Hypothalamus (tissue), 51 donors: ENCODE data around the gene PLEKHM3.
"Not testable (repeated sequence)": the region's sequence is repeated elsewhere in the genome, so short reads cannot be mapped to it uniquely, and the experiment has no call there.

Experiments
- DNase-seq, 51 donors: peaks; one replicate each; lab custom pipeline; 2025; lab: John Stamatoyannopoulos, UW

The PLEKHM3 gene

GRCh38 chr2:207811658-207812057 lies 213.7 kb downstream of the PLEKHM3 start:
- DNase-seq, result not testable (repeated sequence)

DNA sequence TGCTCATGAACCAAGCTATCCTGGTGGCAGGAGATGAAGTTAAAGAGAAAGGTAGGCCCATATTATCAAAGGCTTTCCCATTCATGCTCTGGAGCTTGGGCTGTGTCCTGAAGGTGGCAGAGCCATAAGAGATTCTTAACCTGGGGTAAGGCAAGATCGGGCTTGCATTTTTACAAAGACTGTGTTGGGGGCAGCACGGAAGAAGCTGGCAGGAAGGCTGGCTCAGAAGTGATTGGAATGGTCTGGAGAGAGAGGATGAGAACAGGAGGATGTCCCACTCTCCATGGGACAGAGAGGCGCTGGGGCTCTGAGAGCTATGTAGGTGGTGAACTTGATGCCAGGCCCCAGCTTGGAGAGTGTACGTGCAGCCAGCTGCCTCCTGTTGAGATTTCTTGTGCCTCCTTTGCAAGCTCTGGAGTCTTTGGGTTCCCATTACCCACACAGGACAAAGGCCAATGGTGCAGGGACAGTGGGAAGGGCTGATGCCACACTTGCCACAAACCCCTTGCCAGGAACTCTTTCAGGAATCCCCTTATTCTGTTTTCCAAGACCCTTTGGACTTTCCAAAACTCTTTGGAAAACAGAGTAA lies 215.0 kb downstream of the PLEKHM3 start:
- no peak for DNase-seq

DNA sequence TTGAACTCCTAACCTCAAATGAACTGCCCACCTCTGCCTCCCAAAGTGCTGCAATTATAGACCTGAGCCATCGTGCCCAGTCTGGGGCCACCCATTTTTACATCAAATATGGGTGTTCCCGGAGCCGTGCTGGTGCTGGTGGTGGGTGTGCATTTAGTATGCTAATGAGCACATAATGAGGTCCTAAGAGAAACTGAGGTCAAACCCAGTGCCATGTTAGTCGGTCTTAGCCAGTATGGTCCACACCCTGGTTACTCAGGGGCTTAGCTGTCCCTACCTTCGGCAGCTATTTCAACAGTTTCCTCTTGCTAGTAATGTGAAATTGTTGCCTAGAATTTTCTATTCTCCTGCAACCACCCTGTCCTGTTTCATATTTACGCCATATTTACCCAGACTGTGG lies 217.2 kb downstream of the PLEKHM3 start:
- no peak for DNase-seq

DNA sequence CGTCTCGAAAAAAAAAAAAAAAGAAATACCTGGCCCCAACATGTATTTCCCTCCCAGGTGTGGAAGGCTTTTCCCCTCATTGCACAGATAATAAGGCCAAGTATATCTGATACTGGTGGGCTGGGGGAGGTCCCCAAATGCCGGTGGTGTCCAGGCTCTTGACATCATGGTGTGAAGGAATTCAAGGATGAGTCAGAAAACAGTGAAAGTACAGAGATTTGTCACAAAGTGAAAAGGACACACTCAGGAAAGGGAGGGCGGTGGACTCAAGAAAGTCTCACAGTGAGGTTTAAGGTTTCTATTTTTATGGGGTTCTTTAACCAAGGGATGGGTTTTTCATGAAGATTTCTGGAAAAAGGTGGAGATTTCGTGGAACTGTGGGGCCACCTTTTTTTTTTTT lies 217.8 kb downstream of the PLEKHM3 start:
- DNase-seq, result no peak

DNA sequence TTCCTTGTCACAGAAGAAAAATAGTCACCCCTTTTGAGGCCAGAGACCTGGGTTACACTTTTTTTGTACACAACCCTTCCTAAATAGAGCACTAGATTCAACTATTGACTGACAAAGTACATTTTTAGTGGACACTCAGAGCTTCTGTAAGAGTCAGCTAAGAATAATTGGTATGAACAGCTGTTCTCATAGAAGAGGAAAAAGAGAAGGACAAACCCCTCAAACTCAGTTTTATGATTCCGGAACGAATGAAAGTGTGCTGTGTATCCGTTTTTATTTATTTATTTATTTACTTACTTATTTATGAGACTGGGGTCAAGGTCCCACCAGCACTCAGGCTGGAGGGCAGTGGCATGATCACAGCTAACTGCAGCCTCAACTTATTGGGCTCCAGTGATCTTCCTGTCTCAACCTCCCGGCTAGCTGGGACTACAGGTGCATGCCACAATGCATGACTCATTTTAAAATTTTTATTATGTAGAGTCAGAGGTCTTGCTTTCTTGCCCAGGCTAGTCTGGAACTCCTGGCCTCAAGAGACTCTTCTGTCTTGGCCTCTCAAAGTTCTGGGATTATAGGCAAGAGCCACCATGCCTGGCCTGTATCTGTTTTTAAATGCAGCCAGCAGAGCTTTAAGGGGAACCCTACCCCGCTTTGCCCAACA lies 219.6 kb downstream of the PLEKHM3 start:
- DNase-seq, result no peak

GRCh38 chr2:207802650-207803049 lies 222.7 kb downstream of the PLEKHM3 start:
- no peak for DNase-seq

DNA sequence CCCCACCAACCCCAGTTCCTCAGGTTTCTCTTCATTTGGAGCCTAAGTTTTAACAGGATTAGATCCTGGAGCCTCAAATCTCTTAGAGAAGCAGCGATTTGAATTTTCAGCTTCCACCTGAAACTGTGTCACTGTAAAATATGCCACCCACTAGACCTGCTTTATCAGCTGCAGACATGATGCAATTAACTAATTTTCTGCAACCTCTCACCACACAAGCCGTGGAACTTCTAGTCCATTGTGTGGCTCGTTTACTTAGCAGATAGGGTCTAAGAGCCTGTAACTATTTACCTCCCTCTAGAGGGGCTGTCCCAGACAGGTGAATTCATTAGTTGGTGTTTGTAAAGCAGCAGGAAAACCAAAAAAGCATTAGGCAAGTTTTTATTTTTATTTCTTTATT lies 224.1 kb downstream of the PLEKHM3 start:
- DNase-seq, result no peak

DNA sequence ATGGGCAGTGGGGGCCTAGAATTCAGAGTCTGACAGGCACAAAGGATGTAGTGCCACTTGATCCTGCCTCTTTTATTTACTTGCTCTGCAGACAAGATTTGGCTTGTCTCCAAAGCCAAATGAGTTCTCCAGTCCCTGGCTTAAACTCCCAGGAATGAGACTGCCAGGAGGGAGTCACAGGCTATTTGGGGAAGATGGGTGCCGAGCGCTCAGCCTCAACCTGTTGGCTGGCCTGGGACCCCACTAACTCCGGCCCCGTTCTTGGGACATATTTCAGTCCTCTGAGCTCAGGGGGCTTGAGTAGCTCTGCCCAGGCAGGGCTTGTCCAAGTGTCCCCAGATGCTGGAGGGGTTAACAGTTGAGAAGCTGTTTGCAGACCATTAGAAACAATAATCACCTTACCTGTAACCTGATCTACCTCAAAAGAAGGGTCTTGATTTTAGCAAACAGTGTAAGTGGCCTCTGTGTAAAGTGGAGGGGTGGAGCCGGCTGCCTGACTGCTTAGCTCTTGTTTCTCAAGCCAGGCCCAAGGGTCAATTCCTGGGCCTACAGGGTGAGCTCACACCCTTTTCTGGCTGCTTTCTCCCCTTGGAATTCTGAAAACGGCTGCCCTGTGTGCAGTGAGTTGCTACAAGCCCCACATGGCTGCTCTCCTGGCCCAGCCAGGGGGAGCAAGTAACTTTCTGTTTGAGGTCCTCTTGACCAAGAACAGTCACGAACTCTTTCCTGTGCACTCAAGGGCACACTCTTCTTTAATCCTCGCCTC lies 228.6 kb downstream of the PLEKHM3 start:
- no peak for DNase-seq

- no peak for DNase-seq
Measured at GRCh38 chr2:207792244-207792785, 233.0 kb downstream of the PLEKHM3 start.

DNA sequence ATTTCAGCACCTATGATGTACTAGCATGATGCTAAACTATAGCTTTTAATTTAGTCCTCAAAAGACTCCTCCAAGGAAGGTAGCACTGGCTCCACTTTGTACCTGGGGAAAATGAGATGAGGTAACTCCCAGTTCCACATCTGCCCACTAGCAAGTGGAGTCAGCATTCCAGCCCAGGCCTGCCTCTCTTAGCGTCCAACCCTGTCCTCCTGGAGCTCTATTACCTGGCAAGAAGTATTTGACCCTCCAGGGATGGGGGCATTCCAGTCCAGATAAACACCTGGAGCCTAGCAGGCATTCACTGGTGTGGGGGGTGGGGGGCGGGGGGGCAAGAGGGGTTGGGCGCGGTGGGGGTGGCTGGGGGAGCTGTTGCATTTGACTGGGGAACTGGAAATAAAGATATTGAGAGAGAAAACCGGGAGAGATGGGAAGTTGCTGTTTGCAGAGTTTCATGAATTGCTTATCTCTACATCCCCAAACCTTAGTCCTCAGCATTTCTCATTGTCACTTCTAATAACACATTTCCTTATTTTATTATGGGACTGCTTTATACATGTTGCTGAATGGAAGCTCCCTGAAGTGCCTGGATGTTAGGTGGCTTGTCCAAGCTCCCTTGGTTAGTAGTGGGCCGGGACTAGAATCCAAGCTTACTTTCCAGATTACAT lies 233.6 kb downstream of the PLEKHM3 start:
- no peak for DNase-seq

DNA sequence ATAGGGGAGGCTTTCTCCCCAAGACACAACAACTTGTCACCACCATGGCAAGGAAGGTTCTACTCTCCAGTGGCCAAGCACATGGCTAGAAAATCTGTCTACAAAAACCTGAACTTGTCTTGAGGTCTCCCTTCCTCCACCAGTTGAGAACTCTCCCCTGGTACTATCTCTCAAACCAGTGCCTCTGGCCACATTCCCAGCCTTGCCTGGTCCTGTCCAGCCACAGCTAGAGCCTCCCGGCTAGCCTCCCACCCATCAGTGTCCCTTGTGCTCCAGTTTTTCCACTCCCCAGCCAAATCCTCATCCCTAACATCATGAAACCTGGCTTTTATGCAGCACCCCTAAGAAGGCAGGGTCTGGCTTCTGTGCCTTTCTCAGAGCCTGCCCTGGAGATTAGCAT lies 234.4 kb downstream of the PLEKHM3 start:
- no peak for DNase-seq

GRCh38 chr2:207787800-207788199 lies 237.5 kb downstream of the PLEKHM3 start:
- no peak for DNase-seq

DNA sequence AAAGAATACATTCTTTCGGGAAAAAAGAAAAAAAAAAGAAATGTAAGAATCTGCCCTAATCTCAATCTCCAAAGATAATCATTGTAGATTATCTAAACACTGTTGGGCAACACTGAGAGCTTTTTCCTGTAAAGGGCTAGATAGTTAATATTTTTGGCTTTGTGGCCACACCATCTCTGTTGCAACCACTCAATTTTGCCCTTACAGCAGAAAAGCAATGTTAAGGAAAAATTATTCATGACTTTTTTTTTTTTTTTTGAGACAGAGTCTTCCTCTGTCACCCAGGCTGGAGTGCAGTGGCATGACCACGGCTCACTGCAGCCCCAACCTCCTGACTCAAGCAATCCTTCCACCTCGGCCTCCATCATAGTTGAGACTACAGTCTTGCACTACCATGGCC lies 238.3 kb downstream of the PLEKHM3 start:
- no peak for DNase-seq

DNA sequence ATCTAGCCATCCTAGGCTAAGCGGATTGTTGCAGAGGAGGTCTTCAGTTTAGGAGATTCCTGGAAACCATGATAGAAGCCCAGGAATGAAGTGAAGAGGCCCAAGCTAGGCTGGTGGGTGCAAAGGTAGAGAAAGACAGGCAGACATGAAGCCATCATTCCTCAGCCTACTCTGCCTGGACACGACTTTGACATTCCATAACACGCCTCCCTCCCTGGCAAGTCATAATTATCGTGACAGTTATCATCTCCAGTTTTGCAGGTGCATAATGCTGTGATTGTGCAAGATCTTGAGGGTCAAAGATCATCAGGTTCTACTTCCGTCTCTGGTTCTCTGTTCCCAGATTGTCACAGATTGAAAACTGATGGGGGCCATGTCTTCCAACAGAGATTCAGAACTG lies 240.4 kb downstream of the PLEKHM3 start:
- no peak for DNase-seq

- no peak for DNase-seq
Measured at GRCh38 chr2:207783514-207783913, 241.8 kb downstream of the PLEKHM3 start.

DNA sequence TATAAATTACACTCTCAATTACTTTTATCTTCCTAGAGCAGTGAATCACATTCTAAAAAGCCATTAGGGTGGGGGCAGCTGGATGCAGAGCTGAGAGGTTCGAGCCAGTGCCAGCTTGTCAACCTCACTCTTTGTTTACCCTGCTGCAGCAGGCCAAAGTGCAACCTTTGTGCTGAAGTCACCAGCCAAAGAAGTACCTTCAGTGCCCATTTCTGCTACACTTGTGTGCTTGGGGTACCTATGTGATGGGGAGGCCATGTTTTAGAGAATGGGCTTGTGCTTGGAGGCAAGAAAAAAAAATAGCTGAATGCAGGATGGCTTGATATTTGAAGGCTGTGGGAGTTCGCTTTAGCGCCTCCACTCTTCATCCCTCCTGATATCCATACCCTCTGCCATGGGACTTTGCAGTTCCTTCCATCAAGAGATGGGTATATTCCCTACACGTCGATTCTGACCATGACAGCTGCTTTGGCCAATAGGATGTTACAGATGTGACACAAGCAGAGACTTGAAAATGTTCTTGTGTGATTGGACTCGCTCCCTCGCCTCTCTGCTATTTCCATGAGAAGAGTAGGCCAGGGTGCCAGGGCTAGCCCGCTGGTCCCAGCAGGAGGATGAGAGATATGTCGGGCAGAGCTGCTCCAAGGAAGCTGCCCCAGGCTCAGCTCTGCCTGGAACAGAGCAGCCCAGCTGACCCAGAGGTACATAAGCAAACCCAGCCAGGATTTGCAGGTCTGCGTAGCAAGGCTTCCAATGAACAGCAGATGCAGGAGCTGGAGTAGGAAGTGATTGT lies 242.9 kb downstream of the PLEKHM3 start:
- DNase-seq, result no peak

DNA sequence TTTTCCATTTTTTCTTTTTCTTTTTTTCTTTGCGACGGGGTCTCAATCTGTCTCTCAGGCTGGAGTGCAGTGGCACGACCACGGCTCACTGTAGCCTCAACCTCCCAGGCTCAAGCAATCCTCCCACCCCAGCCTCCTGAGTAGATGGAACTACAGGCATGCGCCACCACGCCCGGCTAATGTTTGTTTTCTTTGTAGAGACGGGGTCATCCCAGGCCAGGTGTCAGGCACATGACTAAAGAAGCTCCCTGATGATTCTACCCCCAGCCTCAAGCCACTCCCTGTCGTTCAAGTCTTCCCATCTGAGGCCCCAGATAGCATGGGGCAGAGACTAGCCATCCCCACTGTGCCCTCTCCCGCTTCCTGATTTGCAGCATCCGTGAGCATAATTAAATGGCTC lies 245.8 kb downstream of the PLEKHM3 start:
- no peak for DNase-seq

DNA sequence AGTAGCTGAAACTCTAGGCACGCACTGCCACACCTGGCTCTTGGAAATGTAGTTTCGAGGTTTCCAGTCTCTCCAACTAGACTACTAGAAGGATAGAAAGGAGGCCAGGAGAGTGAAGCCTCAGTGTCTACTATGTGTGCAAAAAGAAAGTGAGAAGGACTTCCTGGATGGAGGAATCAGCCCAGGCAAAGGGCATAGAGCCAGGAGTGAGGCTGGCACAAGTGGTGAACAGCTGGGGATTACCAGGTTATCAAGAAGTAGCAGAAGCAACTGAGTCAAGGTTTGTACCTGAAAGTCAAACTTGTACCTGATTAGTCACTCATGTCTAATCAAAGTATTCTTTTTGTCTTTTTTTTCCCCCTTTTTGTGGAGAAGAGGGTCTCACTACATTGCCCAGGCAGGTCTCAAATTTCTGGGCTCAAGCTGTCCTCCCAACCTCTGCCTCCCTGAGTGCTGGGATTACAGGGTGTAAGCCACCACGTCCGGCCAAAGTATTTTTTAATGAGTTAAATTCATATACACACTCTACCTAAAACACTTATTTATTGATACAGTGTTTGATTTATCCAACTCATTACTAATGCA lies 246.9 kb downstream of the PLEKHM3 start:
- DNase-seq, result no peak

DNA sequence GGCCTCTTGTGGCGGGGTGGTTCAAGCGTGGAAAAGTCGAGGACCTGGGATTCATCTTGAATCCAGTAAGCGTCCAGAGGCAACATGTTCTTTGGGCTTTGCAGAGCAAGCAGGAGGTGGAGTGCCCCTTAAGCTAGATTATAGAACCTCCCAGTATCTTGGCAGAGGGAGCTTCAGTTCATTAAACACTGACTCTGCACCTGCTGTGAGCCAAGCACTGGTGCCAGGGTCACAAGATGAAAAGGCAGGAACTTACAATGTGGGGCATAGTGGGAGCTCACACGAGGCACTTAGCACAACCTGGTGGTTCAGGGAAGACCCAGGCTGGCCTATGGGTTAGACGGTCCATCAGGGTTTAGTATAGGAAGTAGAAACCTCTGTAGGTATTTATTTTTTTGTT lies 248.2 kb downstream of the PLEKHM3 start:
- DNase-seq, result no peak

- no peak for DNase-seq
Measured at GRCh38 chr2:207775473-207775872, 249.9 kb downstream of the PLEKHM3 start.
